MM.1S (cell line): Measurements from ENCODE around the gene TMCC1.

ENCODE experiments used
- EZH2 ChIP-seq: fragments of 300-600 bp; sonication (generic); optimal IDR thresholded peaks from 2 replicates; pipeline ENCODE3; 2017; ENCODE audit warnings: low read depth, mild to moderate bottlenecking, antibody characterized with exemption, low read length, mixed read lengths
- EZH2phosphoT487 ChIP-seq: fragments of 300-600 bp; sonication (generic); IDR thresholded peaks from 2 replicates; pipeline ENCODE4 v1.6.1; 2018; ENCODE audit warnings: antibody characterized with exemption, low read length
- TF ChIP-seq, protein P1 (sequence below): fragments of 300-600 bp; sonication (generic); IDR thresholded peaks from 2 replicates; pipeline ENCODE4 v1.5.1; 2016; ENCODE audit warnings: antibody characterized with exemption, low read length, mixed read lengths

DNA sequence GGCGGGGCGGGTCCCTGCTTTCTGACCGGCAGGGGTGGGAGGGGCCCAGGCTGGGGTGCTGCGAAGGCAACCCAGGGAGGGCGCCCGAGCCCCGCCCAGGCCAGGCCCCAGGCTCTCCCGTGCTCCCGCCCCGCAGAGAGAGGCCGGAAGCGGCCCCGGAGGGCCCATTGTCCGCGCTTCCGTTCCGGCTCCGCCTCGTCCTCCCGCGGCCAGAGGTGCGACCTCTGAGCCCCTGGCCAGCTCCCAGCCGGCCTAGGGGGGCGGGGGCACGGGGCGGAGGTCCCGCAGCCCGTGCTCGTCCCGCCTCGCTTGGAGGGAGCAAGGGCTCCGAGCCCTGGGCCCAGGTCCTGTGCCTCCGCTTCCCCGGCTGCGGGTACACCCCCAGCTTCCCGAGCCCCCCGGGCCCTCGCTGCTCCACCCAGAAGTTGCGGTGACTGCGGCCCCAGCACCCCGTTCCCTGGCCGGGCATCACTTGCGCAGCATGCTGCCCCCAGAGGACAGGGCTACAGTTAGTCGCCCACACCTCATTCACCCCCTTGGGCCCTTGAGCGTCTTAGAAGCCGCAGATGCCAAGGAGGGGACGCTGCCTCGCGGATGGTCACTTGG is 266.7 kb downstream of the TMCC1 start:
- TF ChIP-seq, protein P1, sequence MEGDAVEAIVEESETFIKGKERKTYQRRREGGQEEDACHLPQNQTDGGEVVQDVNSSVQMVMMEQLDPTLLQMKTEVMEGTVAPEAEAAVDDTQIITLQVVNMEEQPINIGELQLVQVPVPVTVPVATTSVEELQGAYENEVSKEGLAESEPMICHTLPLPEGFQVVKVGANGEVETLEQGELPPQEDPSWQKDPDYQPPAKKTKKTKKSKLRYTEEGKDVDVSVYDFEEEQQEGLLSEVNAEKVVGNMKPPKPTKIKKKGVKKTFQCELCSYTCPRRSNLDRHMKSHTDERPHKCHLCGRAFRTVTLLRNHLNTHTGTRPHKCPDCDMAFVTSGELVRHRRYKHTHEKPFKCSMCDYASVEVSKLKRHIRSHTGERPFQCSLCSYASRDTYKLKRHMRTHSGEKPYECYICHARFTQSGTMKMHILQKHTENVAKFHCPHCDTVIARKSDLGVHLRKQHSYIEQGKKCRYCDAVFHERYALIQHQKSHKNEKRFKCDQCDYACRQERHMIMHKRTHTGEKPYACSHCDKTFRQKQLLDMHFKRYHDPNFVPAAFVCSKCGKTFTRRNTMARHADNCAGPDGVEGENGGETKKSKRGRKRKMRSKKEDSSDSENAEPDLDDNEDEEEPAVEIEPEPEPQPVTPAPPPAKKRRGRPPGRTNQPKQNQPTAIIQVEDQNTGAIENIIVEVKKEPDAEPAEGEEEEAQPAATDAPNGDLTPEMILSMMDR, result no peak; the same call in 1 of the 2 replicates
- TF ChIP-seq EZH2 (no peak), EZH2phosphoT487 (no peak)
